GM12878 (cell line): ENCODE data around the gene OSBPL10. TPM values are rescaled to one million over a fixed set of nuclear protein-coding genes. Genes with fewer than 3 reads are reported as not detected.

Experiments used
- ATAC-seq: fragments of 200-7000 bp; cut with Tn5 transposase; 3 replicates; pipeline ENCODE4 v1.9.1; 2020; ENCODE audit warnings: mild to moderate bottlenecking, moderate library complexity
- BruUV-seq: library from RNA; stranded (reverse); fragments of 400-500 nt; replicated peaks from 2 replicates; lab custom pipeline; 2021; lab: Mats Ljungman, UMichigan
- CTCF ChIA-PET: fragments of 300-600 bp; sonication (Branson Sonifier 250); formaldehyde crosslinking; extraction: SDS; loops from one replicate; lab custom pipeline; 2021; ENCODE audit warnings: inconsistent platforms; lab: Yijun Ruan, JAX
- POLR2A ChIA-PET: fragments of 350-600 bp; formaldehyde crosslinking; extraction: SDS; loops from one replicate; lab custom pipeline; 2021; ENCODE audit warnings: inconsistent platforms; lab: Charles Lee
- RAD21 ChIA-PET: fragments of 300-600 bp; sonication (Branson Sonifier 250); formaldehyde crosslinking; loops from one replicate; lab custom pipeline; 2023; ENCODE audit warnings: antibody characterized with exemption; ENCODE audit not compliant: unreplicated experiment; lab: Charles Lee
- SMC1A ChIA-PET: fragments of 300-600 bp; sonication (Branson Sonifier 250); formaldehyde crosslinking; loops from one replicate; lab custom pipeline; 2023; ENCODE audit not compliant: unreplicated experiment, uncharacterized antibody; lab: Charles Lee
- DNase-seq: peaks from one replicate; pipeline ENCODE4 v3.0.0-alpha.2; 2011; ENCODE audit warnings: low read depth, low spot score
- FAIRE-seq: peaks from 3 replicates; lab custom pipeline; 2011; peaks lifted over from hg19 to GRCh38; lab: Jason Lieb, UNC
- H2AFZ ChIP-seq: 2 replicates; pipeline ENCODE4 v1.6.0; 2011; ENCODE audit warnings: low read depth, low read length, control low read depth; ENCODE audit not compliant: control insufficient read depth
- H3K27ac ChIP-seq: 2 replicates; pipeline ENCODE4 v1.5.1; 2011; ENCODE audit warnings: control low read depth; ENCODE audit not compliant: control insufficient read depth, insufficient read depth
- H3K27me3 ChIP-seq, 2 experiments: replicated peaks in 1 of 2; 2 replicates each; pipeline versions ENCODE4 v1.6.0 to v1.6.1; 2011; ENCODE audit warnings: low read length in 1 of 2; ENCODE audit not compliant: control insufficient read depth in 2 of 2, insufficient read depth in 2 of 2
- H3K36me3 ChIP-seq, 2 experiments: 2 replicates each; pipeline ENCODE4 v1.5.1; 2011; ENCODE audit warnings: low read length in 1 of 2; ENCODE audit not compliant: control insufficient read depth in 2 of 2, insufficient read depth in 2 of 2
- H3K4me1 ChIP-seq: 2 replicates; pipeline ENCODE4 v1.6.1; 2011; ENCODE audit warnings: mild to moderate bottlenecking, low read length, moderate library complexity, mixed read lengths; ENCODE audit not compliant: control insufficient read depth, insufficient read depth
- H3K4me2 ChIP-seq: 2 replicates; pipeline ENCODE4 v1.6.0; 2011; ENCODE audit warnings: control low read depth; ENCODE audit not compliant: control insufficient read depth, insufficient read depth
- H3K4me3 ChIP-seq: fragments of 200-600 bp; sonication (generic); 2 replicates; pipeline ENCODE4 v1.5.1; 2016
- H3K79me2 ChIP-seq: 2 replicates; pipeline ENCODE4 v1.6.0; 2011; ENCODE audit warnings: low read length; ENCODE audit not compliant: control insufficient read depth, insufficient read depth
- H3K9ac ChIP-seq: 2 replicates; pipeline ENCODE4 v1.8.0; 2011; ENCODE audit warnings: low read length, control low read depth, mixed read lengths; ENCODE audit not compliant: control insufficient read depth, insufficient read depth
- H3K9me3 ChIP-seq: replicated peaks from 3 replicates; pipeline ENCODE4 v1.5.1; 2011; ENCODE audit warnings: mild to moderate bottlenecking, low read length; ENCODE audit not compliant: control insufficient read depth, insufficient read depth
- H4K20me1 ChIP-seq: 2 replicates; pipeline ENCODE4 v1.6.0; 2011; ENCODE audit not compliant: control insufficient read depth, insufficient read depth
- EGR1 ChIP-seq, 2 experiments: IDR thresholded peaks; 1 replicate in 1 of 2; 2 replicates in 1 of 2; pipeline ENCODE4 v1.6.1; 2011 to 2012; ENCODE audit warnings: low read depth in 2 of 2, low read length in 2 of 2, borderline replicate concordance in 1 of 2, mild to moderate bottlenecking in 1 of 2, moderate library complexity in 1 of 2
- EZH2 ChIP-seq: IDR thresholded peaks from 2 replicates; pipeline ENCODE4 v1.6.1; 2012; ENCODE audit warnings: low read depth, mild to moderate bottlenecking, control low read depth, inconsistent platforms, low read length, borderline replicate concordance; ENCODE audit not compliant: control insufficient read depth
- GATAD2B ChIP-seq: fragments of 450-650 bp; conservative IDR thresholded peaks from 2 replicates; pipeline ENCODE4 v1.6.1; 2017; ENCODE audit warnings: low read depth, mild to moderate bottlenecking, moderate library complexity
- MTA2 ChIP-seq: fragments of 450-650 bp; IDR thresholded peaks from 2 replicates; pipeline ENCODE4 v1.6.1; 2016; ENCODE audit warnings: low read depth, mild to moderate bottlenecking, moderate library complexity
- MYC ChIP-seq: IDR thresholded peaks from 2 replicates; pipeline ENCODE4 v1.6.1; 2011; ENCODE audit warnings: mild to moderate bottlenecking, low read length, moderate library complexity, inconsistent platforms; ENCODE audit not compliant: insufficient read depth, insufficient replicate concordance, insufficient read length, severe bottlenecking
- NKRF ChIP-seq: fragments of 450-650 bp; conservative IDR thresholded peaks from 2 replicates; pipeline ENCODE4 v1.6.1; 2017; ENCODE audit warnings: mild to moderate bottlenecking, moderate library complexity
- SKIL ChIP-seq: fragments of 450-650 bp; IDR thresholded peaks from 2 replicates; pipeline ENCODE4 v1.6.1; 2017; ENCODE audit warnings: mild to moderate bottlenecking, low read depth, inconsistent platforms; ENCODE audit not compliant: poor library complexity, severe bottlenecking
- ZBTB11 ChIP-seq: fragments of 450-650 bp; formaldehyde crosslinking; IDR thresholded peaks from 2 replicates; pipeline ENCODE4 v1.5.0; 2022; ENCODE audit warnings: mild to moderate bottlenecking, missing genetic modification characterization
- WGBS: methylation state at CpG from one replicate; pipeline ENCODE4 v1.1.6; 2016; ENCODE audit warnings: low lambda C conversion rate; ENCODE audit not compliant: insufficient replicate concordance, insufficient coverage; ENCODE audit errors: missing lambda C conversion rate; 5-methylcytosine and 5-hydroxymethylcytosine counted together
- in situ Hi-C: fragments of 300-500 bp; cut with MboI; formaldehyde crosslinking; loops from 9 replicates; pipeline ENCODE4 v1.14.3; 2018; ENCODE audit warnings: mixed read lengths
- intact Hi-C: fragments of 100-400 bp; cut with micrococcal nuclease; formaldehyde crosslinking; loops from one replicate; pipeline ENCODE4 v1.14.2; 2022; ENCODE audit not compliant: unreplicated experiment
- polyA plus RNA-seq, 11 experiments: library from polyadenylated mRNA; depleted of rRNA in 4 of 11; unstranded in 6 of 11; stranded (reverse) in 5 of 11; fragments of >200 nt; fragmentation: Nextera tagmentation in 4 of 11; fragmentation: Illumina TruSeq in 1 of 11; extraction: Ambion mirVana in 4 of 11; extraction: Trizol in 1 of 11; gene quantifications; 1 replicate in 1 of 11; 2 replicates in 10 of 11; pipeline versions ENCODE4 v1.2.1 to v1.2.3, GENCODE V29; 2011 to 2016; ENCODE audit warnings: inconsistent platforms in 2 of 11, missing spikeins in 2 of 11, low read depth in 1 of 11
- total RNA-seq, 4 experiments: library from RNA; depleted of rRNA in 3 of 4; stranded (reverse); fragments of >200 nt in 3 of 4; fragmentation: Illumina TruSeq in 1 of 4; extraction: Trizol in 1 of 4; gene quantifications; 2 replicates each; pipeline versions ENCODE4 v1.2.1 to v1.2.3, GENCODE V29; 2013 to 2021

The OSBPL10 gene
- total and polyA plus RNA-seq, 10 of the 15 experiments (the other 5 are each of a cell fraction or from before 2014, with no cell fraction given), result 0.03 to 0.25 (median 0.09) TPM; not detected in 5

GRCh38 chr3:31804251-31805051 is 176.6 kb downstream of the OSBPL10 start:
- TF ChIP-seq SKIL, result no peak
- no peak for TF ChIP-seq EZH2
- no peak for TF ChIP-seq NKRF
- TF ChIP-seq MYC, result no peak
- no peak for TF ChIP-seq ZBTB11
- TF ChIP-seq GATAD2B, result no peak
- TF ChIP-seq MTA2, result no peak
- TF ChIP-seq EGR1 (IDR thresholded peaks at IDR 0.05; ENCODE audit: borderline replicate concordance in 1 of 2, low read depth in 2 of 2, low read length in 2 of 2), result no peak
- no peaks in the 10 kb centered on the region for H3K79me2 ChIP-seq
- H3K27me3 ChIP-seq, result peaks cover 0 to 4% of the 10 kb centered on the region in 2 experiments; a peak in 1 of 4 replicates
- no peak overlapping the region for H3K4me3 ChIP-seq
- no peak for DNase-seq
- RAD21 ChIA-PET, result no interaction called here
- no peak overlapping the region for H3K4me2 ChIP-seq
- H3K36me3 ChIP-seq, result no peaks in the 10 kb centered on the region
- H4K20me1 ChIP-seq, result no peaks in the 10 kb centered on the region
- intact Hi-C loops, result no loop called here
- CTCF ChIA-PET, result no interaction called here
- WGBS, result 46% methylated on average over 10 of the region's 10 CpGs
- in situ Hi-C loops, result no loop called here
- SMC1A ChIA-PET, result interaction anchor here (0.6 to 1.4 kb wide), 3 partner anchors 9 to 335 kb away, joined by 3 read pairs; no protein-coding TSS in a partner anchor
- H2AFZ ChIP-seq, result no peak overlapping the region
- no TSS peak for BruUV-seq
- H3K9me3 ChIP-seq, result no peaks in the 10 kb centered on the region
- no peak for FAIRE-seq
- POLR2A ChIA-PET, result no interaction called here
- no peaks in the 10 kb centered on the region for H3K4me1 ChIP-seq
- H3K9ac ChIP-seq, result no peak overlapping the region
- H3K27ac ChIP-seq, result no peak overlapping the region
- ATAC-seq, result no peak
